SK-N-SH (cell line): ENCODE measurements around the gene TTC28. TPM values are rescaled to one million over a fixed set of nuclear protein-coding genes. Genes with fewer than 3 reads are reported as not detected.

ENCODE experiments used
- CTCF ChIA-PET: fragments of 300-600, 350-600 bp; formaldehyde crosslinking; extraction: SDS; loops from one replicate; lab custom pipeline; 2021; lab: Yijun Ruan, JAX
- POLR2A ChIA-PET: fragments of 350-600 bp; sonication (Branson Sonifier 250); formaldehyde crosslinking; extraction: SDS; loops from one replicate; lab custom pipeline; 2020; ENCODE audit warnings: antibody characterized with exemption, inconsistent platforms; lab: Yijun Ruan, JAX
- DNase-seq: peaks from one replicate; pipeline ENCODE4 v3.0.0; 2012
- H2AFZ ChIP-seq: fragments of 200-600 bp; sonication (generic); 2 replicates; pipeline ENCODE4 v1.8.1; 2016; ENCODE audit warnings: antibody characterized with exemption, mild to moderate bottlenecking, low read depth
- H3F3A ChIP-seq: fragments of 200-600 bp; sonication (generic); replicated peaks from 2 replicates; pipeline ENCODE3; 2016; ENCODE audit warnings: antibody characterized with exemption, mild to moderate bottlenecking; ENCODE audit not compliant: insufficient read depth
- H3K27ac ChIP-seq, 2 experiments: fragments of 200-500 bp in 1 of 2; fragments of 200-600 bp in 1 of 2; sonication (Bioruptor generic) in 1 of 2; sonication (generic), shearing (Covaris generic) in 1 of 2; 2 replicates each; pipeline versions ENCODE4 v1.5.1 to v1.6.1; 2014 to 2016; ENCODE audit warnings: low read depth in 2 of 2, inconsistent platforms in 1 of 2, low read length in 1 of 2, mild to moderate bottlenecking in 1 of 2, mixed read lengths in 1 of 2
- H3K27me3 ChIP-seq: fragments of 200-600 bp; sonication (generic), shearing (Covaris generic); 2 replicates; pipeline ENCODE4 v1.6.1; 2016; ENCODE audit warnings: mixed run types; ENCODE audit not compliant: insufficient read depth
- H3K36me3 ChIP-seq, 2 experiments: fragments of 200-500 bp in 1 of 2; fragments of 200-600 bp in 1 of 2; sonication (Bioruptor generic) in 1 of 2; sonication (generic) in 1 of 2; replicated peaks in 1 of 2; 2 replicates each; pipeline versions ENCODE3 to v1.5.1; 2014 to 2016; ENCODE audit warnings: low read length in 1 of 2, mild to moderate bottlenecking in 1 of 2; ENCODE audit not compliant: insufficient read depth in 2 of 2, control insufficient read depth in 1 of 2
- H3K4me1 ChIP-seq, 2 experiments: fragments of 200-500 bp in 1 of 2; fragments of 200-600 bp in 1 of 2; sonication (Bioruptor generic) in 1 of 2; sonication (generic), shearing (Covaris generic) in 1 of 2; 2 replicates each; pipeline versions ENCODE4 v1.5.1 to v1.6.1; 2014 to 2016; ENCODE audit warnings: low read depth in 1 of 2, low read length in 1 of 2, mixed run types in 1 of 2; ENCODE audit not compliant: insufficient read depth in 2 of 2, control insufficient read depth in 1 of 2
- H3K4me2 ChIP-seq: fragments of 200-600 bp; sonication (generic), shearing (Covaris generic); 2 replicates; pipeline ENCODE4 v1.6.1; 2017; ENCODE audit warnings: mixed run types
- H3K4me3 ChIP-seq, 2 experiments: fragments of 200-500 bp in 1 of 2; fragments of 200-600 bp in 1 of 2; sonication (Bioruptor generic) in 1 of 2; sonication (generic), shearing (Covaris generic) in 1 of 2; 2 replicates each; pipeline versions ENCODE4 v1.5.1 to v1.8.1; 2014 to 2016; ENCODE audit warnings: low read depth in 2 of 2, inconsistent platforms in 1 of 2, low read length in 1 of 2, mild to moderate bottlenecking in 1 of 2, mixed read lengths in 1 of 2, moderate library complexity in 1 of 2
- H3K79me2 ChIP-seq: fragments of 200-600 bp; sonication (generic); 2 replicates; pipeline ENCODE4 v1.8.1; 2017; ENCODE audit warnings: mild to moderate bottlenecking; ENCODE audit not compliant: insufficient read depth
- H3K9ac ChIP-seq: fragments of 200-600 bp; sonication (generic); 2 replicates; pipeline ENCODE4 v1.6.1; 2017; ENCODE audit warnings: mixed run types
- H3K9me2 ChIP-seq: fragments of 200-600 bp; sonication (generic); 2 replicates; pipeline ENCODE4 v1.6.1; 2017; ENCODE audit warnings: mixed run types
- H3K9me3 ChIP-seq: fragments of 200-600 bp; sonication (generic); 2 replicates; pipeline ENCODE4 v1.6.1; 2017; ENCODE audit warnings: mixed run types, mild to moderate bottlenecking, moderate library complexity
- H4K20me1 ChIP-seq: fragments of 200-600 bp; sonication (generic); 2 replicates; pipeline ENCODE4 v1.6.1; 2017; ENCODE audit warnings: mild to moderate bottlenecking, mixed run types; ENCODE audit not compliant: insufficient read depth
- CHD2 ChIP-seq: fragments of 150-350 bp; IDR thresholded peaks from 2 replicates; pipeline ENCODE4 v1.6.1; 2018; ENCODE audit warnings: low read length; ENCODE audit not compliant: partially characterized antibody
- CTCF ChIP-seq: fragments of 200-600 bp; sonication (generic); IDR thresholded peaks from 2 replicates; pipeline ENCODE4 v1.6.1; 2017; ENCODE audit warnings: antibody characterized with exemption, mild to moderate bottlenecking, moderate library complexity
- ELF1 ChIP-seq: IDR thresholded peaks from 2 replicates; pipeline ENCODE4 v1.4.0; 2012
- EP300 ChIP-seq, 2 experiments: IDR thresholded peaks; 2 replicates each; pipeline versions ENCODE4 v1.4.0 to v1.6.1; 2012; ENCODE audit warnings: borderline replicate concordance in 1 of 2, low read depth in 1 of 2, low read length in 1 of 2
- EZH2phosphoT487 ChIP-seq: fragments of 200-600 bp; sonication (generic); IDR thresholded peaks from 2 replicates; pipeline ENCODE4 v1.6.1; 2017; ENCODE audit warnings: low read depth, mixed run types, mild to moderate bottlenecking, antibody characterized with exemption, moderate library complexity, borderline replicate concordance
- FOSL2 ChIP-seq: IDR thresholded peaks from 2 replicates; pipeline ENCODE4 v1.4.0; 2012; ENCODE audit warnings: low read depth, mild to moderate bottlenecking, moderate library complexity, borderline replicate concordance
- FOXM1 ChIP-seq: IDR thresholded peaks from 2 replicates; pipeline ENCODE4 v1.4.0; 2012; ENCODE audit warnings: low read depth, mild to moderate bottlenecking
- GABPA ChIP-seq: IDR thresholded peaks from 2 replicates; pipeline ENCODE4 v1.4.0; 2012; ENCODE audit warnings: low read depth, mild to moderate bottlenecking
- GATA2 ChIP-seq: sonication (generic); formaldehyde crosslinking; IDR thresholded peaks from 2 replicates; pipeline ENCODE4 v1.5.0; 2020; ENCODE audit warnings: mild to moderate bottlenecking, missing genetic modification reagents
- IRF3 ChIP-seq: fragments of 150-350 bp; IDR thresholded peaks from 2 replicates; pipeline ENCODE4 v1.6.1; 2016; ENCODE audit warnings: mild to moderate bottlenecking, low read depth, low read length
- MAX ChIP-seq: IDR thresholded peaks from 2 replicates; pipeline ENCODE4 v1.4.0; 2012; ENCODE audit warnings: low read depth
- NFIC ChIP-seq: IDR thresholded peaks from 2 replicates; pipeline ENCODE4 v1.4.0; 2012; ENCODE audit warnings: borderline replicate concordance
- PBX3 ChIP-seq: IDR thresholded peaks from 2 replicates; pipeline ENCODE4; 2012
- RCOR1 ChIP-seq: fragments of 150-350 bp; IDR thresholded peaks from 2 replicates; pipeline ENCODE4 v1.6.1; 2017; ENCODE audit warnings: antibody characterized with exemption, low read length
- SIN3A ChIP-seq: IDR thresholded peaks from 2 replicates; pipeline ENCODE4 v1.6.1; 2012; ENCODE audit warnings: low read depth, mild to moderate bottlenecking, low read length, moderate library complexity, borderline replicate concordance
- TAF1 ChIP-seq: IDR thresholded peaks from 2 replicates; pipeline ENCODE4 v1.6.1; 2012; ENCODE audit warnings: low read depth, mild to moderate bottlenecking, low read length, moderate library complexity, borderline replicate concordance
- TCF12 ChIP-seq: IDR thresholded peaks from 2 replicates; pipeline ENCODE4 v1.4.0; 2012
- TEAD4 ChIP-seq: IDR thresholded peaks from 2 replicates; pipeline ENCODE4 v1.4.0; 2012; ENCODE audit warnings: mild to moderate bottlenecking, borderline replicate concordance; ENCODE audit not compliant: insufficient read depth
- YY1 ChIP-seq: IDR thresholded peaks from 2 replicates; pipeline ENCODE4 v1.4.0; 2012; ENCODE audit warnings: low read depth, mild to moderate bottlenecking
- ZBTB33 ChIP-seq: IDR thresholded peaks from 2 replicates; pipeline ENCODE4 v1.4.0; 2012; ENCODE audit warnings: low read depth, borderline replicate concordance
- WGBS: methylation state at CpG from one replicate; pipeline ENCODE4 v1.1.6; 2017; ENCODE audit warnings: low lambda C conversion rate; 5-methylcytosine and 5-hydroxymethylcytosine counted together
- polyA plus RNA-seq, 3 experiments: library from polyadenylated mRNA; depleted of rRNA; stranded (reverse); fragments of >200 nt; gene quantifications; 2 replicates each; pipeline ENCODE4 v1.2.3, GENCODE V29; 2012

TTC28 gene
- polyA plus RNA-seq, 1 of the 3 experiments (the other 2 are of a cell fraction), result 5.9 TPM

- TF ChIP-seq FOSL2, result no peak
Observed at GRCh38 chr22:28395520-28395919, 284.1 kb downstream of the TTC28 start (continued).

- Histone ChIP-seq H3K27me3 (no peaks in the 10 kb centered on the region), H3K79me2 (0 out of 2 replicates have a peak, but pooled peaks cover 5% of the 10 kb centered on the region), H3K4me1 (peaks cover 21 to 32% of the 10 kb centered on the region in 2 experiments; a peak in 3 of 4 replicates), H3K27ac (peak overlapping the region in 1 of 2 experiments; percentile 25; a peak in 1 of 4 replicates), H3K9me3 (no peaks in the 10 kb centered on the region), H3K4me2 (no peak overlapping the region), H2AFZ (no peak overlapping the region), H4K20me1 (no peaks in the 10 kb centered on the region), H3K9ac (no peak overlapping the region), H3K9me2 (no peaks in the 10 kb centered on the region), H3K4me3 (no peak overlapping the region), H3K36me3 (no peaks in the 10 kb centered on the region), H3F3A (peaks cover 17% of the 10 kb centered on the region)
- DNase-seq, result peak; percentile 17
- ChIA-PET CTCF (no interaction called here), POLR2A (interaction anchor here (0.6 kb wide), 1 partner anchor 9 kb away, joined by 3 read pairs; no protein-coding TSS in a partner anchor)
- WGBS, result 60% methylated on average over 2 of the region's 2 CpGs
- TF ChIP-seq CTCF (no peak), EZH2phosphoT487 (no peak), GATA2 (CRISPR knock-in tag) (no peak), YY1 (no peak), SIN3A (no peak), TCF12 (no peak), IRF3 (no peak), NFIC (no peak), TEAD4 (no peak), ZBTB33 (no peak), TAF1 (no peak), GABPA (no peak), FOSL2 (no peak), FOXM1 (no peak), ELF1 (no peak), PBX3 (no peak), EP300 (IDR thresholded peaks at IDR 0.05; ENCODE audit: borderline replicate concordance in 1 of 2, low read depth in 1 of 2, low read length in 1 of 2) (no peak), CHD2 (no peak), MAX (no peak), RCOR1 (no peak)
Observed at GRCh38 chr22:28394513-28395110, 285.0 kb downstream of the TTC28 start.
